Liver (tissue), 9 donors: ENCODE results near the gene SGIP1. TPM values are rescaled to one million over a fixed set of nuclear protein-coding genes. Genes with fewer than 3 reads are reported as not detected.

Source experiments
- DNase-seq: peaks from one replicate; pipeline ENCODE4 v3.0.0-alpha.2; 2017; ENCODE audit warnings: low spot score
- H3K27ac ChIP-seq, 2 donors: one replicate each; pipeline ENCODE4 v1.7.0; 2013; ENCODE audit warnings: inconsistent platforms in 2 of 2, low read length in 2 of 2, control low read depth in 1 of 2, low read depth in 1 of 2, mild to moderate bottlenecking in 1 of 2
- H3K27me3 ChIP-seq, 4 donors: one replicate each; pipeline versions ENCODE4 v1.6.1 to v1.7.0; 2013; ENCODE audit warnings: low read length in 3 of 4, inconsistent platforms in 1 of 4, mild to moderate bottlenecking in 1 of 4, moderate library complexity in 1 of 4; ENCODE audit not compliant: control insufficient read depth in 4 of 4, insufficient read depth in 4 of 4
- H3K36me3 ChIP-seq, 4 donors: one replicate each; pipeline versions ENCODE4 v1.6.1 to v1.7.0; 2013; ENCODE audit warnings: low read length in 3 of 4, mild to moderate bottlenecking in 3 of 4, low read depth in 1 of 4, moderate library complexity in 1 of 4; ENCODE audit not compliant: control insufficient read depth in 4 of 4, insufficient read depth in 3 of 4
- H3K4me1 ChIP-seq, 4 donors: one replicate each; pipeline versions ENCODE4 v1.6.1 to v1.7.0; 2013; ENCODE audit warnings: low read length in 3 of 4, mild to moderate bottlenecking in 3 of 4, moderate library complexity in 1 of 4; ENCODE audit not compliant: control insufficient read depth in 4 of 4, insufficient read depth in 4 of 4
- H3K4me3 ChIP-seq, 3 donors: one replicate each; pipeline versions ENCODE4 v1.6.1 to v1.7.0; 2013; ENCODE audit warnings: low read length in 3 of 3, control low read depth in 1 of 3, low read depth in 1 of 3, mild to moderate bottlenecking in 1 of 3
- H3K9ac ChIP-seq, 2 donors: one replicate each; pipeline ENCODE4 v1.7.0; 2013; ENCODE audit warnings: low read length in 2 of 2, mild to moderate bottlenecking in 2 of 2, moderate library complexity in 2 of 2, control low read depth in 1 of 2, low read depth in 1 of 2
- H3K9me3 ChIP-seq, 4 donors: one replicate each; pipeline versions ENCODE4 v1.6.1 to v1.7.0; 2013; ENCODE audit warnings: low read length in 3 of 4; ENCODE audit not compliant: control insufficient read depth in 4 of 4
- EGR1 ChIP-seq, 2 donors: IDR thresholded peaks; 2 replicates each; pipeline ENCODE4 v1.6.1; 2016 to 2018; ENCODE audit warnings: antibody characterized with exemption in 2 of 2, low read depth in 2 of 2
- FOXA1 ChIP-seq: IDR thresholded peaks from 2 replicates; pipeline ENCODE4 v1.6.1; 2016; ENCODE audit warnings: antibody characterized with exemption
- FOXA2 ChIP-seq: IDR thresholded peaks from 2 replicates; pipeline ENCODE4 v1.6.1; 2016; ENCODE audit warnings: antibody characterized with exemption
- GABPA ChIP-seq, 2 donors: IDR thresholded peaks in 1 of 2; conservative IDR thresholded peaks in 1 of 2; 2 replicates each; pipeline ENCODE4 v1.6.1; 2016; ENCODE audit warnings: antibody characterized with exemption in 2 of 2, mild to moderate bottlenecking in 1 of 2, moderate library complexity in 1 of 2
- HNF4A ChIP-seq, 2 donors: conservative IDR thresholded peaks; 2 replicates each; pipeline ENCODE4 v1.6.1; 2016; ENCODE audit warnings: antibody characterized with exemption in 2 of 2, mild to moderate bottlenecking in 2 of 2
- HNF4G ChIP-seq: IDR thresholded peaks from 2 replicates; pipeline ENCODE4 v1.6.1; 2016; ENCODE audit warnings: antibody characterized with exemption
- JUND ChIP-seq, 2 donors: IDR thresholded peaks; 2 replicates each; pipeline ENCODE4 v1.6.1; 2016; ENCODE audit warnings: antibody characterized with exemption in 2 of 2
- NR2F2 ChIP-seq: IDR thresholded peaks from 2 replicates; pipeline ENCODE4 v1.6.1; 2016; ENCODE audit warnings: antibody characterized with exemption
- RAD21 ChIP-seq, 2 donors: IDR thresholded peaks; 2 replicates each; pipeline ENCODE4 v1.6.1; 2016; ENCODE audit warnings: antibody characterized with exemption in 2 of 2, mild to moderate bottlenecking in 2 of 2
- RXRA ChIP-seq, 2 donors: IDR thresholded peaks; 2 replicates each; pipeline ENCODE4 v1.6.1; 2017 to 2018; ENCODE audit warnings: antibody characterized with exemption in 2 of 2, mild to moderate bottlenecking in 1 of 2
- SP1 ChIP-seq: IDR thresholded peaks from 2 replicates; pipeline ENCODE4 v1.6.1; 2018; ENCODE audit warnings: antibody characterized with exemption, mild to moderate bottlenecking
- TAF1 ChIP-seq: conservative IDR thresholded peaks from 2 replicates; pipeline ENCODE4 v1.6.1; 2016; ENCODE audit warnings: antibody characterized with exemption, mild to moderate bottlenecking
- YY1 ChIP-seq: IDR thresholded peaks from 2 replicates; pipeline ENCODE4 v1.6.1; 2016; ENCODE audit warnings: antibody characterized with exemption, mild to moderate bottlenecking
- WGBS: extraction: QIAGEN DNeasy Blood & Tissue Kit; methylation state at CpG from one replicate; pipeline ENCODE4 v1.1.7; 2013; 5-methylcytosine and 5-hydroxymethylcytosine counted together
- polyA plus RNA-seq, 2 donors: library from polyadenylated mRNA; stranded (reverse) in 1 of 2; unstranded in 1 of 2; fragments of 200-250 nt in 1 of 2; fragments of >200 nt in 1 of 2; fragmentation: Nextera tagmentation in 1 of 2; extraction: Ambion mirVana in 1 of 2; gene quantifications; one replicate each; pipeline versions ENCODE4 v1.2.1 to v1.2.3, GENCODE V29; 2013 to 2015
- total RNA-seq, 2 donors: library from RNA; depleted of rRNA; stranded (reverse); fragments of >200 nt; gene quantifications; one replicate each; pipeline ENCODE4 v1.2.3, GENCODE V29; 2014
- TF ChIP-seq, protein P1 (sequence below): IDR thresholded peaks from 2 replicates; pipeline ENCODE4 v1.6.1; 2016; ENCODE audit warnings: antibody characterized with exemption, mild to moderate bottlenecking
- TF ChIP-seq, protein P2 (sequence below): IDR thresholded peaks from 2 replicates; pipeline ENCODE4 v1.6.1; 2016; ENCODE audit warnings: antibody characterized with exemption
- TF ChIP-seq, protein P3 (sequence below): IDR thresholded peaks from 2 replicates; pipeline ENCODE4 v1.6.1; 2016; ENCODE audit warnings: antibody characterized with exemption
- TF ChIP-seq, protein P4 (sequence below): IDR thresholded peaks from 2 replicates; pipeline ENCODE4 v1.6.1; 2016; ENCODE audit warnings: antibody characterized with exemption
- donor health status: healthy.
- donor health status: healthy.
- donor health status: healthy.
- donor health status: healthy.
- donor health status: healthy.

The SGIP1 gene
- total and polyA plus RNA-seq, 4 donors = 0.09 to 2.5 (median 0.38) TPM

DNA sequence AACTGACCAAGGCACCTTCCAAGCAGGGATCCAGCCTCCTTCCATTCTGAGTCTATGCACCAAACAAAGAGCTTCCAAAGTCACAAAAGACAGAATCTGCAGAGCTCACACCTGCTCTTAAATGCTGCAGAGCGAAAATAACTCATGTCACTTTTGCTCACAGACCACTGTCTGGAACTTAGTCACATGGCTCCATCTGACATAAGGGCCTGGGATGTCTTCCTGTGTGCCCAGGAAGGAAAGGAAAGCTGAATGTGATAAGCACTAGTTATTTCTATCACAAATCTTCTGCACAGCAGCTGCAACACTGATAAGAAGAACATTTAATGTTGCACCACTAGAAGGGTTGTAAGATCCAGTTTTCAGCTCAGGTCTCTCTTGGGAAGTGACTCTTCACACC, 39.5 kb upstream of the SGIP1 start:
- Histone ChIP-seq H3K36me3 (no peaks in the 10 kb centered on the region), H3K27ac (no peak overlapping the region), H3K4me1 (no peaks in the 10 kb centered on the region), H3K27me3 (no peaks in the 10 kb centered on the region), H3K9me3 (no peaks in the 10 kb centered on the region), H3K9ac (no peak overlapping the region), H3K4me3 (no peak overlapping the region)
- DNase-seq = no peak
- no peak for TF ChIP-seq FOXA1
- TF ChIP-seq FOXA2 = no peak
- no peak for TF ChIP-seq YY1
- 74% methylated on average over 1 of the region's 1 CpG for WGBS

DNA sequence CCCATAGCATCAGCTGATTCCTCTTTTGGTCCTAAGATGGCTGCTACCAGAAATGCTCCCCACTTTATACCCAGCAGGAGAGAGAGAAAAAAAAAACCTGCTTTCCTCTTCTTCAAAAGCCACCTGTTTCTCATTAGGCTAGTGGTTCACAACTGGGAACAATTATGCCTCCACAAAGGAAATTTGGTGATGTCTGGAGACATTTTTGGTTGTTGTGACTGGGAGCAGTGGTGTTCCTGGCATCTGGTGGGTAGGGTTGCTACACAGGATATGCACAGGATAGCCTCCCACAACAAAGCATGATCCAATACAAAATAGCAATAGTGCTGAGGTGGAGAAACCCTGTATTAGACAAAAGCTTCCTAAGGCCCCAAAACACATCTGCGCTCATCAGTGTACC, 38.5 kb upstream of the SGIP1 start:
- Histone ChIP-seq H3K27ac (no peak overlapping the region), H3K4me3 (no peak overlapping the region), H3K27me3 (no peaks in the 10 kb centered on the region), H3K36me3 (no peaks in the 10 kb centered on the region), H3K9me3 (no peaks in the 10 kb centered on the region), H3K9ac (no peak overlapping the region), H3K4me1 (no peaks in the 10 kb centered on the region)
- TF ChIP-seq FOXA2 (no peak), RXRA (IDR thresholded peaks at IDR 0.05) (no peak), FOXA1 (no peak), RAD21 (IDR thresholded peaks at IDR 0.05) (no peak), EGR1 (IDR thresholded peaks at IDR 0.05; ENCODE audit: low read depth in 2 of 2) (no peak), JUND (IDR thresholded peaks at IDR 0.05) (no peak), HNF4A (conservative IDR thresholded peaks at IDR 0.05) (no peak), HNF4G (no peak)
- TF ChIP-seq, protein P1, sequence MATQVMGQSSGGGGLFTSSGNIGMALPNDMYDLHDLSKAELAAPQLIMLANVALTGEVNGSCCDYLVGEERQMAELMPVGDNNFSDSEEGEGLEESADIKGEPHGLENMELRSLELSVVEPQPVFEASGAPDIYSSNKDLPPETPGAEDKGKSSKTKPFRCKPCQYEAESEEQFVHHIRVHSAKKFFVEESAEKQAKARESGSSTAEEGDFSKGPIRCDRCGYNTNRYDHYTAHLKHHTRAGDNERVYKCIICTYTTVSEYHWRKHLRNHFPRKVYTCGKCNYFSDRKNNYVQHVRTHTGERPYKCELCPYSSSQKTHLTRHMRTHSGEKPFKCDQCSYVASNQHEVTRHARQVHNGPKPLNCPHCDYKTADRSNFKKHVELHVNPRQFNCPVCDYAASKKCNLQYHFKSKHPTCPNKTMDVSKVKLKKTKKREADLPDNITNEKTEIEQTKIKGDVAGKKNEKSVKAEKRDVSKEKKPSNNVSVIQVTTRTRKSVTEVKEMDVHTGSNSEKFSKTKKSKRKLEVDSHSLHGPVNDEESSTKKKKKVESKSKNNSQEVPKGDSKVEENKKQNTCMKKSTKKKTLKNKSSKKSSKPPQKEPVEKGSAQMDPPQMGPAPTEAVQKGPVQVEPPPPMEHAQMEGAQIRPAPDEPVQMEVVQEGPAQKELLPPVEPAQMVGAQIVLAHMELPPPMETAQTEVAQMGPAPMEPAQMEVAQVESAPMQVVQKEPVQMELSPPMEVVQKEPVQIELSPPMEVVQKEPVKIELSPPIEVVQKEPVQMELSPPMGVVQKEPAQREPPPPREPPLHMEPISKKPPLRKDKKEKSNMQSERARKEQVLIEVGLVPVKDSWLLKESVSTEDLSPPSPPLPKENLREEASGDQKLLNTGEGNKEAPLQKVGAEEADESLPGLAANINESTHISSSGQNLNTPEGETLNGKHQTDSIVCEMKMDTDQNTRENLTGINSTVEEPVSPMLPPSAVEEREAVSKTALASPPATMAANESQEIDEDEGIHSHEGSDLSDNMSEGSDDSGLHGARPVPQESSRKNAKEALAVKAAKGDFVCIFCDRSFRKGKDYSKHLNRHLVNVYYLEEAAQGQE = no peak
- WGBS = 90% methylated on average over 1 of the region's 1 CpG
- no peak for DNase-seq

DNA sequence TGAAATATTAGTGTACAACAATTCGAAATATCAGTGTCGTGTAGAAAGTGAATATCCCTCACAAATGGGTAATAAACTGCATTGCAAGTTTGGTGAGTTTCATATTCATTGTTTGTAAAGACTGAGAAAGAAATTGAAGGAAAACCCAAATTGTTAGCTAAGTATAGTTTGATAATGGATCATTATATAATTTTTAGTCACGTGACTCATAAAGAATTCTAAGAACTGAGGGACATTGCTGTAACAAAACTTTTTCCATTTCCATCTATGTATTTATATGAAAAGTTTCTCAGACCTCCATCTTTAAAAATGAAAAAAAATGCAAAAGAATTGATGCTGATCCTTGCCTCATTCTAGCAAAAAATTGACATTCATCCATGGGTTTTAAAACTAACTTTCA, 36.0 kb upstream of the SGIP1 start:
- WGBS = 53% methylated on average over 3 of the region's 3 CpGs
- H3K9me3 ChIP-seq = no peaks in the 10 kb centered on the region
- H3K27me3 ChIP-seq = no peaks in the 10 kb centered on the region
- H3K4me1 ChIP-seq = no peaks in the 10 kb centered on the region
- H3K36me3 ChIP-seq = no peaks in the 10 kb centered on the region
- H3K4me3 ChIP-seq = no peak overlapping the region
- no peak overlapping the region for H3K9ac ChIP-seq
- no peak for DNase-seq
- no peak overlapping the region for H3K27ac ChIP-seq
- TF ChIP-seq SP1 (no peak), EGR1 (IDR thresholded peaks at IDR 0.05; ENCODE audit: low read depth in 2 of 2) (no peak), FOXA2 (no peak), HNF4G (no peak), RXRA (IDR thresholded peaks at IDR 0.05) (no peak), RAD21 (IDR thresholded peaks at IDR 0.05) (no peak), HNF4A (conservative IDR thresholded peaks at IDR 0.05) (no peak), JUND (IDR thresholded peaks at IDR 0.05) (no peak), GABPA (IDR thresholded peaks at IDR 0.05 in 1 of 2, conservative IDR thresholded peaks at IDR 0.05 in 1 of 2) (no peak), TAF1 (no peak), YY1 (no peak), NR2F2 (no peak)
- TF ChIP-seq, protein P2, sequence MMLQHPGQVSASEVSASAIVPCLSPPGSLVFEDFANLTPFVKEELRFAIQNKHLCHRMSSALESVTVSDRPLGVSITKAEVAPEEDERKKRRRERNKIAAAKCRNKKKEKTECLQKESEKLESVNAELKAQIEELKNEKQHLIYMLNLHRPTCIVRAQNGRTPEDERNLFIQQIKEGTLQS = no peak
- TF ChIP-seq, protein P3, sequence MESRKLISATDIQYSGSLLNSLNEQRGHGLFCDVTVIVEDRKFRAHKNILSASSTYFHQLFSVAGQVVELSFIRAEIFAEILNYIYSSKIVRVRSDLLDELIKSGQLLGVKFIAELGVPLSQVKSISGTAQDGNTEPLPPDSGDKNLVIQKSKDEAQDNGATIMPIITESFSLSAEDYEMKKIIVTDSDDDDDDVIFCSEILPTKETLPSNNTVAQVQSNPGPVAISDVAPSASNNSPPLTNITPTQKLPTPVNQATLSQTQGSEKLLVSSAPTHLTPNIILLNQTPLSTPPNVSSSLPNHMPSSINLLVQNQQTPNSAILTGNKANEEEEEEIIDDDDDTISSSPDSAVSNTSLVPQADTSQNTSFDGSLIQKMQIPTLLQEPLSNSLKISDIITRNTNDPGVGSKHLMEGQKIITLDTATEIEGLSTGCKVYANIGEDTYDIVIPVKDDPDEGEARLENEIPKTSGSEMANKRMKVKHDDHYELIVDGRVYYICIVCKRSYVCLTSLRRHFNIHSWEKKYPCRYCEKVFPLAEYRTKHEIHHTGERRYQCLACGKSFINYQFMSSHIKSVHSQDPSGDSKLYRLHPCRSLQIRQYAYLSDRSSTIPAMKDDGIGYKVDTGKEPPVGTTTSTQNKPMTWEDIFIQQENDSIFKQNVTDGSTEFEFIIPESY = no peak
- TF ChIP-seq, protein P4, sequence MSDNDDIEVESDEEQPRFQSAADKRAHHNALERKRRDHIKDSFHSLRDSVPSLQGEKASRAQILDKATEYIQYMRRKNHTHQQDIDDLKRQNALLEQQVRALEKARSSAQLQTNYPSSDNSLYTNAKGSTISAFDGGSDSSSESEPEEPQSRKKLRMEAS = no peak
- TF ChIP-seq, protein P1 = no peak
